Left renal cortex interstitium (tissue), 4 donors: Measurements from ENCODE around the gene TARDBP. TPM values are rescaled to one million over a fixed set of nuclear protein-coding genes. Genes with fewer than 3 reads are reported as not detected.
"Not testable (repeated sequence)": the region's sequence is repeated elsewhere in the genome, so short reads cannot be mapped to it uniquely, and the experiment has no call there.

Experiments
- DNase-seq, 4 donors: peaks; one replicate each; pipeline ENCODE4 v3.0.0-alpha.2; 2013; ENCODE audit warnings: low read depth in 4 of 4, low spot score in 2 of 4, missing footprints in 1 of 4
- polyA plus RNA-seq, 4 donors: library from polyadenylated mRNA; unstranded; fragments of 120-200 nt; gene quantifications; one replicate each; pipeline ENCODE4 v1.2.1, GENCODE V29; 2013; ENCODE audit not compliant: insufficient read length in 4 of 4

Gene TARDBP
- polyA plus RNA-seq: 100 to 1,000 TPM; 259 to 363 (median 314) TPM

DNA sequence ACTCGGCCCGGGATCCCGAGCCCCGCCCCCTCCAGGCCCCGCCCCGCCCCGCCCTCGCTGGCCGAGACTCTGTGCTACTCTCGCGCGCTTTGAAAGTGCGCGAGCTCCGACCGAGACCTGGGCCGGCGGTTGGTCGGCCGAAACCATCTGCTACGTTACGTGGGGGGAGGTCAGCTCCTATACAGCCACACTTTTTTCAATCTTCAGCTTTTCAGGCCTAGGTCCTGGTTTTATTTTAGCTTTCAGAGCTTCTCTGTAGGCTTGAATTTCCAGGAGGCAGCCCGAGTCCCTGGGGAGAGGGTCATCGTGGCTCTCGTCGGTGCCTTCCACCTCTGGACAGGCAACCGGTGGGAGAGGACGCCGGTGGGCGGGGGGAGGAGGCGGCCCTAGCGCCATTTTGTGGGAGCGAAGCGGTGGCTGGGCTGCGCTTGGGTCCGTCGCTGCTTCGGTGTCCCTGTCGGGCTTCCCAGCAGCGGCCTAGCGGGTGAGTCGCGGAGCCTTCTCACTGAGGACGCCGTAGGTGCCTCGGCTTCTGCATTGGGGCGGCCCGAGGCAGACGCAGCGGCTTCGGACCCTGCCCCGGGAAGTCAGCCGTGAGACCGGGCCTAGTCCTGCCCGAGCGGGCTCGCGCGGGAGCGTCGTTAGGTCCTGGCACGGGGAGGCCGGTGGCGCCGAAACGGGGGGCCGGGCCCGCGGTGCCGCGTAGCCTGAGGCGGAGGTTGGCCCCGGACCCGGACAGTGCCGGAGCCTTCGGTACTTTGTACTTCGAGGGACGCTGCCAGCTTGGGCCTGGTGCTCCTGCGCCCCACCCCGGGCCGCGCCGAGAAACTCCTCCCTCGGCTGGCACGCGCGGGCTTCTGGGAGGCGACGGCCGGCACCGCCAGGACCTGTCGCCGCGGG is at the start of gene TARDBP:
Gene TARDBP, plus strand, starts transcription at position 395 of the 900 bp plus-strand sequence. CDS start 1,074 bp downstream, outside the sequence.
- peak; percentile 84 to 96 (median 89) for DNase-seq

DNA sequence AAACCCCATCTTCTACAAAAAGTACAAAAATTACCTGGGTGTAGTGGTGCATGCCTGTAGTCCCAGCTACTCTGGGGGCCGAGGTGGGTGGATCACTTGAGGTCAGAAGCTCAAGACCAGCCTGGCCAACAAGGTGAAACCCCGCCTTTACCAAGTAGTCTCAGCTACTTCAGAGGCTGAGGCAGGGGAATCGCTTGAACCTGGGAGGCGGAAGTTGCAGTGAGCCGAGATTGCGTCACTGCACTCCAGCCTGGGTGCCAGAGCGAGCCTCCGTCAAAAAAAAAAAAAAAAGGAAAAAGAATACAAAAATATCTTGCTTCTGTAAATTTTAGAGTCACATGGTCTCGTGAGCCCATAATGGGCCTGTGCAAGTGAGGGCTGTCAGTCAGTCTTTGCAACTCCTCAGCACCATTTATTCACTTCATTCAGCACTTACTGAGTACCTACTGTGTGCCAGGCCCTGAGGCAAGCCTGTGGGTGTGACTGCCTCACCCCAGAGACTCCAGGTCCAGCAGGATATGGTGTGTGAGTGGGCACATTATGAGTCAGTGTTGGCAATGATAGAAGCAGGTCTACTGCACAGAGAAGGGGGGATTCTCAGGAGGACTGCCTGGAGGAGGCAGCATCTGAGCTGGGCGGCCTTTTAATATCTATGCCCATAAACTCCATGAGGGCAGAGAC is 46.8 kb upstream of the TARDBP start:
- no peak for DNase-seq

DNA sequence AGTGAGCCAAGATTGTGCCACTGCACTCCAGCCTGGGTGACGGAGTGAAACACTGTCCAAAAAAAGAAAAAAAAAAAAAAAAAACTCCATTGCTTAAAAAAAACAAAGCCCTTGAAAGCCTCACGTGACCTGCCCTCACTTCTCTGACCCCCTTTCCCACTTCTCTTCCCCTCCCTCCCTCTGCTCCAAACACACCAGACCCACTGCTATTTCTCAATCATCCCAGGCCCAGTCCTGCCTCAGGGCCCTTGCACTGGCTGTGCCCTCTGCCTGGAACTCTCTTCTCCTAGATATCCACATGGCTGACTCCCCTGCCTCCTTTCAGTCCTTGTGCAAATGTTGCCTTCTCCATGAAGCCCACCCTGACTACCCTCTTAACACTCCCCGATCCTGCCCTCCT is 45.4 kb upstream of the TARDBP start:
- no peak for DNase-seq

DNA sequence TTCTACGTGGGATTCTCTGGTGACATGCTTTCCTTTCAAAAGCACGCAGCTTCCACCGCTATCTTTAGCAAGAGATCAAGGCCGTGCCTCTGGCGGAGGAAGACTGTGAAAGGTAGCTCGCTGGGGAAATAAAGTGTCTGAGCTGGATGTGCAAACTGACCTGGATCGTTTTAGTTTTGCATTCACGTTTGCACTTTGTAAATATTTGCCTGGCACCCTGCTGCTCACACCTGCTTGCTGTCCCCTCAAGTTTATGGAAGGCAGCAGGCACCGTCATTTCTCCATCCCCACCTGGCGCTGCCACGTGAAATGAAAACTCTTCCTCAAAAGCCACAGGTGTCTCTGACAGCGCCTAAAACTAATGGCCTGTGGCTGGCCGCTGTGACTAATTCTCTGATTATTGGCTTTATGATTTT is 44.0 kb upstream of the TARDBP start:
- DNase-seq: no peak

DNA sequence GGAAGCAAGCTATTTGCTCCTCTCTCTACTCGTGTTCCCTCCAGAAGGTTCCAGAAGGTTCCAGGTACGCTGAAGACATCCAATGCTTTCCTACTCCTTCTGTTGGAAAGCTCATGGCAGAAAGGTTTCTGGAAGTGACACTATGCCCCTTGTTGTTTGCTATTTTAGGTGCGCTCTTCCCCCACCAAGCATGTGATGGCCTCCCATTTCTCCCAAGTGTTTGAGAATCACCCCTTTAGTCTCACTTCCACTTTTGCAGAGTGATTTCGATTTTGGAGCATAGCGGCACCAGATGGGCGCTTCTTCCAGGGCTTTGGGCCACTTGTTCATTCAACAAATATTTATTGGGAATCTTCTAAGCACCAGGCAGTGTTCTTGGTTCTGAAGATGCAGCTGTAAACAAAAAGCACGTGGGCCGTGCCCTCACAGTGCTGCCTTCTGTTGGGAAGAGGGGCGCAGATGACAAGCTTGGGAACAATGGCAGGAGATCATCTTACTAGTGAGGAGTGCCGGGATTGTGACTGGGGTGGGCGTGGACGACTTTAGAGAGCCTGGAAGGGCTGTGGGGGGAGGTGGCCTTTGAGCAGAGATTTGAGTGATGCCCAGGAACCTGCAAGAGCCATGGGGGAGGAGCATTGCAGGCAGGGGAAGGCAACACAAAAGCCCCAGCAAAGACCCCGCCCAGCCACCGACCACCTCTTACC is 43.0 kb upstream of the TARDBP start:
- no peak for DNase-seq

DNA sequence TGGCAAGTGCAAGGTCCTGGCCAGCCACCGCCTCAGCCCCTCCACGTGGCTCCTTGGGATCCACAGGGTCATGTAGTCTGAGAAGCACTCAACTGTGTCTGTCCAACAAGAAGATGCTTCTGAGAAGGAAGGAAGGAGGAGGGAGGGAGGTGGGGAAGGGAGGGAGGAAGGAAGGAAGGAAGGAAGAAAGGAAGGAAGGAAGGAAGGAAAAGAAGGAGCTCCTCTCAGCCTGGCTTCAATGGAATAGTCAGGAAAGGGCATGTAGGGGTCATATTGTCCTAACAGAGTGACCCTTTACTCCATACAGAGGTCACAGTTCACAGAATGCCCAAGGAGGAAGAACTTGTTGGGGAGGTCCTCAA is 42.5 kb upstream of the TARDBP start:
- DNase-seq: no peak

DNA sequence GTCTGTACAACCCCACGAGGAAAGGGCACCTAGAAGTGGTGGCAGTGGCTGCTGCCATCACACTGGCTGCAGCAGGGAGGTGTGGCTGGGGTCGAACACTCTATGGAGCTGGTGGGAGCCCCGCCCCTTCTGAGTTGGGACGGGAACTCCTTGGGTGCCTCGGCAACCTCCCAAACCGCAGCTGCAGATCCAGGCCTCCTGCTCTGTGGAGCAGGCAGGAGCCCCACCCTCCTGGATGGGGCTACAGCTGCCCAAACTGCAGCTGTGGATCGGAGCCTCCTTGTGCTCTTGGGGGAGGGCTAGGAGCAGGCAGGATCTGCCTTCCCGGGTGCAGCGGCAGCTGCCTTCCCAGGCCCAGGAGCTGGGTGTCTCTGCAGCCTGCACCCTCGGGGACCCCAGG is 38.9 kb upstream of the TARDBP start:
- no peak for DNase-seq

DNA sequence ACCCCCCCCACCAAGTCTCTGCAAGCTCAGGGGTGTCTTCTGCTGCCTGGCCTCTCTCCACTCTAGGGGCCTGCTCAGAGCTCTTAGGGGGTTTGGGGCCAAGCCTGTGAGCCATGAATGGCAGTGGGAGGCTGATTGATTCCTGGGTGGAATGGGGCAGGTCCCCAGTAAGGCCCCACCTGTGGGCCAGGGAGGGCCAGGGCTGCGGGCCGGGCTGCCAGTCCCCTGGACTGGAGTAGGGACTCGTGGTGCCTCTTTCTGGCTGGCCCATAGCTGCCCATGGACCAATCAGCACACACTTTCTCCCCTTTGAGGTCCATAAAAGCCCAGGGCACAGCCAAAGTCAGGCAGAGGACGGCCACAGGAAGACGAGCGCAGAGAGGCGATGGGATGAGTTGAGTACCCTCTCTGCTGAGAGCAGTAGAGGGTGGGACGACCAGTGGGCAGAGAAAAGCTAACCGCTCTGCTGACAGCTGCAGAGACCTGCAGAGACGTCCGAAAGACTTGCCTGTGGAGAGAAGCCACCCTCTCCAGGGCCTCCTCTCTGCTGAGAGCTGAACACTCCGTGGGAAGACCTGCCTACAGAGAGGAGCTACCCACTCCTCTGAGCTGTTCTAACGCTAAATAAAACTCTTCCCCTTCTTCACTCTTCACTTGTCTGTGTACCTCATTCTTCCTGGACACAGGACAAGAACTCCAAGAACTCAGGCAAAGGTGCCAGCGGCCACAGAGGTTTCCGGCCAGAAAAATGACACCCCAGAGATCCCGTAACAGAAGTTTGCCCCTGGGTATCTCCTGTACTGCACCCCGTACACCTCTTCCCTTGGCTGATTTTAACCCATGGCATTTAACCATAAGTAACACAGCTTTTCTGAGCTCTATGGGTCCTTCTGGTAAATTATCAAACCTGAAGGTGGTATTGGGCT is 38.2 kb upstream of the TARDBP start:
- DNase-seq: no peak

DNA sequence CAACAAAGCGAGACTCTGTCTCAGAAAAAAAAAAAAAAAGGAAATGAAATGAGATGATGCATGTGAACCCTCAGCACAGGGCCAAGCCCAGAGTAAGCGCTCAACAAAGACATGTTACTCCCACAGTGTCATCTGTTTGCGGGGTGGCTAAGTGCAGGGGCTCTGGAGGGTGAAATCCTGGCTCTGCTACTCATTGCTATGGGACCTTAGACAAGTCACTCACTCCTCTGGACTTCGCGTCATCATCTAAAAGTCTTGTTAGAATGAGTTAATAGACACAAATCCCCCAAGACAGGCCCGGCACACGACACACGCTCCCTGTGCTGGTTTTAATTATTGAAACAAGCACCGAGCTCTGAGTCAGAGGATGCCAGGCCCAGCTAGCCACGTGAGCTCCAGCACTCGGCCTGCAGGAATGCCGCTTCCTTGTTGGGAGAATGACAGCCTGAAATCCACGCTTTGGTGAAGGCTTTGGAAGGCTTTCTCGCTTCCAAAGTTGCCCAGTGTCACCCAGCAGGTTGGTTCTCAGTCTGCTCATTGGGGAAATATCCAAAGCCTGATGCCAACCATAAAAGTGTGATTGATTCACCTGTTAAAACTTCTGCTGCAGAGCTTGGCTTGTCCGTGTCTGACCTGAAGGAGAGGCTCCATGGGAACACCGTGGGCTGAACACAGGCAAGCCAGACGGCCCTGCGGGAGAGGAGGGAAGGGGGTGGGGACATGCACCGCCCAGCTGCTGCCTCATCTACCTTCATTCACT is 36.7 kb upstream of the TARDBP start:
- no peak for DNase-seq

DNA sequence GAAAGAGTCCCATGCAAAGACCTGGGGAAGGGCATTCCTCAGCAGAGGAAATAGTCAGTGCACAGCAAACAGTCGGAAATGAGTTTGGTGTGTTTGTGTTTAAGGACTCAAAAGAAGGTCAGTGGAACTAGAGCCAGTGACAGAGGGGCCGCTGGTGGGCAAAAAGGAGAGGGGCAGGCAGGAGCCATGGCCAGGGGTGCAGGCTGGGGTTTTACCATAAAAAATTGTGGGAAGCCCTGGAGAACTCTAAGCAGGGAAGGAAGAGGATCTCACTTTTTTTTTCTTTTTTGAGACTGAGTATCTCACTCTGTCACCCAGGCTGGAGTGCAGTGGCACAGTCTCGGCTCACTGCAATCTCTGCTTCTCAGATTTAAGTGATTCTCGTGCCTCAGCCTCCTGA is 33.7 kb upstream of the TARDBP start:
- no peak for DNase-seq

DNA sequence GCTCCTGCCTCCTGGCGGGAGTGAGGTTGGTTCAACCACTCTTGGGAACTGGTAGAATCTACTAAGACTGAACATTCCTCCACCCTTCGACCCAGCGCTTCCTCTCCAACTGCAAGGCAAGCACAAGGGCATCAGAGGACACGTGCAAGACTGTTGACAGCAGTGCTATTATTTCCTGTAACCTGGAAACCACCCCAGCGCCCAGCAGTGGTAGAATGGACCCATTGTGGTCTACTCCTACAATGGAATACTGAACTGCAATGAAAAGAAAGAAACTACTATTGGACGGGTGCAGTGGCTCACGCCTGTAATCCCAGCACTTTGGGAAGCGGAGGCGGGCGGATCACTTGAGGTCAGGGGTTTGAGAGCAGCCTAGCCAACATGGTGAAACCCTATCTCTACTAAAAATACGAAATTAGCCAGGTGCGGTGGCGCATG is 33.0 kb upstream of the TARDBP start:
- DNase-seq: no peak

DNA sequence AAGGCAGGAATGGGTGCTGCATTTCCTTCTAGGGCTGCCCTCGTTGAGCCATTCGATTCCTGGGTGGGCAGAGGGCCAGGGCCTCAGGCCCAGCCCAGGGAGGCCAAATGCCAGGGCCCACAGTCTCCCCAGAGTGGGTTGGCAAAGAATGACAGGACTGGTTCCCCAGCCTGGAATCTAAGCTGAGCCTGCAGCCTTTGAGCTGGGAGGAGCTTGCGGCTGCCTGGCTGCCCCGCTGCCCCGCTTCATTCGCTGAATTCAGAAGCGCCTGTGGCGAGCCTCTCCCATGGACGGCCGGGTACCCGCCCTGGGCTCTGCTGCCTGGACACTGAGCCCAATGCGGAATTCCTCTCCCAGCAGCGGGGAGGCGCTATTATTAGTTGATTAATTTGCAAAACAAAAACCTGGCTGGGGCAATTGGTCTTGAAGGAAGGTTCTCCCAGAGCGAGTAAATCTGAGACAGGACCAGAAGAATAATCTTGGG is 32.3 kb upstream of the TARDBP start:
- DNase-seq: peak in 2 of 4 donors; percentile 13 to 21

DNA sequence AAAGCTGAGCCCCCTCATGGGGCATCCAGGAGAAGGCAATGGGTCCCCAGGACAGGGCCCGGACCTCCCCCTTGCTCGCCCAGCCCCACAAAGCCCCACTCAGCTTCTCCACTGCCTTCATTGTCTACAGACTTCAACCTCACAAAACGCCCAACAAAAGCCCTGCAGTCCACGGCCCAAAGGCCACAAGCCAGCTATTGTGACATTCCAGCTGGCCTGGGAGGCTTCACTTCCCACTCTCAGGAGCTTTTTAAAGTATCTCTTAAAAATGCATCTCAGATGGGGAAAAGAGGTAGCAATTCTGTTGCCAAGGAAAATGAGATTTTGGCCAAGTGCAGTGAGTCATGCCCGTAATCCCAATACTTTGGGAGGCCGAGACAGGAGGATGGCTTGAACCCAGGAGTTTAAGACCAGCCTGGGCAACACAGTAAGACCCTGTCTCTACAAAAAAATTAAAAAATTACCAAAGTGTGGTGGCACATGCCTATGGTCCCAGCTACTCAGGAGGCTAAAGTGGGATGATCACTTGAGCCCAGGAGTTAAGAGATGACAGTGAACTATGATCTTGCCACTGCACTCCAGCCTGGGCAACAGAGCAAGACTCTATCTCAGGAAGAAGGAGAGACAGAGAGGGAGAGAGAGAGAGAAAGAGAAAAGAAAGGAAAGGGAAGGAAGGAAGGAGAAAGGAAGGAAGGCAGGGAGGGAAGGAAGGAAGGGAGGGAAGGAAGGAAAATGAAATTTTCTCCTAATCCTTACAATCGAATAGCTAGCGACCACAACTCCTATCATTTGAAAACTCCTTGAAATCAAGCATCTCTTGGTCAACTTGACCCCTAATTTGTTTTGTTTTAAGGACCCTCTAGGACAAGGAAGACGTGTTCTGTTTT is 31.4 kb upstream of the TARDBP start:
- DNase-seq: no peak

DNA sequence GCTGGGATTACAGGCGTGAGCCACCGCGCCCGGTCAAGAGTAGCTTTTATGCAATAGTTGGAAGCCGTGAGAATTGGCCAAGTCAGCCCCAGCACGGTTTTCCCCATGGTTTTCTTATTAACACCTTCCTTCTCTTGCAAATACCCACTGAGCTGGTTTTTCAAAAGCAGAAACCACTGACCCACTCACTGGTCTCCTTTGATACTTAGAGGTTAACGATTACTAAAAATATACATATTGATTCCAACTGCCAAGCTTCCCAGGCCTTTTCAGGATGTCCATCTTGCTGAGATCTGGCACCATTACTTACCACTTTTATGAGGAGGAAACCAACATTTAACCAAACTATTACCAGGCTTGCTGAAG is 25.9 kb upstream of the TARDBP start:
- no peak for DNase-seq

DNA sequence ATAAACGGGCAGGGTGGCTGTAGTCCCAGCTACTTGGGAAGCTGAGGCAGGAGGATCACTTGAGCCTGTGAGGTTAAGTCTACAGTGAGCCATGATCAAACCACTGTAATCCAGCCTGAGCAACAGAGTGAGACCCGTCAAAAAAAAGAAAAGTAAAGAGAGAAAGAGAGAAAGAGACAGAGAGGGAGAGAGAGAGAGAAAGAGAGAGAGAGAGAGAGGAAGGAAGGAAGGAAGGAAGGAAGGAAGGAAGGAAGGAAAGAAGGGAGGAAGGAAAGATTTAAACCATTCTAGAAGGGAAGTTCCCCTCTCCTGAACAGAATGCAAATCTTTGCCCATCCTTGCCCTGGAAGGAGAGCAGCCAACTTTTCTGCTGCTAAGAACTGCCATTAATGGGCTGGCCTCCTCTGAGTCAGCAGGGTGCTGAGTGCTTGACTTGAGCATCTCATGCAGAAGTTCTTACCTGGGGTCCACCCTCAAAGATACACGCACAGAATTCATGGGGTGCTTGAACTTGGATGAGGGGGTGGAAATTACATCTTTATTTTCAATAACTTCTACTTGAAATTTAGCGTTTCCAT is 24.5 kb upstream of the TARDBP start:
- DNase-seq: no peak

DNA sequence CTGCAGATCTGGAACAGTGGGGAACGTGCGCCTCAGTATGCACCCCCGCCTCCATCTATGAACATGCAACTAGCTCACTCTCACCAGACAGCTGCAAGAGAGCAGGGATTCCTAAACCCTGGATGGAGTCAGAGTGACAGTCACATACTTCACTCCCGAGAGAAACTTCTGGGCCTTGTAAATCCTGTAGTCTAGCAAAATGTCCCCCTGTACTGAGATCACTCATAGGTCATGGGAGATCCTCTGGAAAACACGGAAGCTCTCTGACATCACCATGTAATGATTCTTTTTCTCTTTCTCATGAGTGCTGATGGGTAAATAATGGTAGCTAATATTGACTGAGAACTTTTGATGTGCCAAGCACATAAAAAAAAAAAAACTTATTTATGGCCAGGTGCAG is 23.4 kb upstream of the TARDBP start:
- no peak for DNase-seq

DNA sequence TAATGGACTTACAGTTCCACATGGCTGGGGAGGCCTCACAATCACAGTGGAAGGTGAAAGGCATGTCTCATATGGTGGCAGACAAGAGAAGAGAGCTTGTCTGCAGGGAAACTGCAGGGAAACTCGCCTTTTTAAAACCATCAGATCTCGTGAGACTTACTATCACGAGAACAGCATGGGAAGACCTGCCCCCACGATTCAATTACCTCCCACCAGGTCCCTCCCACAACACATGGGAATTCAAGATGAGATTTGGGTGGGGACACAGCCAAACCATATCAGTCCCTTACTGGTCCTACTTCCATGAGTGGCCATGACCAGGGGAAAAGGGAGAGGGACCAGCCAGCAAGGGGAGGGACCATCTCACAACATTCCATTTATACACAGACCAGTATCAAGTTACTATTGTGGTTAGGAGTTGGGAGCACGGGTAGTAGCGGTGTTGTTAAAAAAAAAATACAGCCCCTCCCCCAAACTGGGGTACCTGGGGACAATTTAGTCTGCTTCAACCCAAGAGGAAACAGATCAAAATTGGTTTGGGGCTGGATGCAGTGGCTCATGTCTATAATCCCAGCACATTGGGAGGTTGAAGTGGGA is 22.4 kb upstream of the TARDBP start:
- DNase-seq: not testable (repeated sequence)

DNA sequence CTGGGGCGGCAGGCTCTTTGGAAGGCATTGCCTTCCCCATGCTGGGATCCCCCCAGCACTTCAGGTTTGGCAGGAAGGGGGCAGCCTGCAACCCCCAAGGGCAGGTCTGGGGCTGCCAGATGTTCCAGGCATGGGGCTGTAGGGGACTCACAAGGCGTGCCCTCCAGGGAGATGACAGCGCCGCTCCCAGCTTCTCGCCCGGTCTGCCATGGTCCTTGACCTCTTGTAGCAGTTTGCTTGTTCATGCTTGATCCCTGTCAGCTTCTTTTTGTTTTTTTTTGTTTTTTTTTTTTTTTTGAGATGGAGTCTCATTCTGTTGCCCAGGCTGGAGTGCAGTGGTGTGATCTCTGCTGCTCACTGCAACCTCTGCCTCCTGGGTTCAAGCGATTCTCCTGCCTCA is 21.6 kb upstream of the TARDBP start:
- no peak for DNase-seq
